ENCODE data around the gene ENTPD8. TPM values are rescaled to one million over a fixed set of nuclear protein-coding genes. Genes with fewer than 3 reads are reported as not detected.
A peak's percentile ranks its signal among the peaks of the same experiment; 100 is the strongest.
"Not testable (repeated sequence)": the region's sequence is repeated elsewhere in the genome, so short reads cannot be mapped to it uniquely, and the experiment has no call there.

Gene ENTPD8
- total RNA-seq, 2 experiments from 2014 or later, result not detected

DNA sequence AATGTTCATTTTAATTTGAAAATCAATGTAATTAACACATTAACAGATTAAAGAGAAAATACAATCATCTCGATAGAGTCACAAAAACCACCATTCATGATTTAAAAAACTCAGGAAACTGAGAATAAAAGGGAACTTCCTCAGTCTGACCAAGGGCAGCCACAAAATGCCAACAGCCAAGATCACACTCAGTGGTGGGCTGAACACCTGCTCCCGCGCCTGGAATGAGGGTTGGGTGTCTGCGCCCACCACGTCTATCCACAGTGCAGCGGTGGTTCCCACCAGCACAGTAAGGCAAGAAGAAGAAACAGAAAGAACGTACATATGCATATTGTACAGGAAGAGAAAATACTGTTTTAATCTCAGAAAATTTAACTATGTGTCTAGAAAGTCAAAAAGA lies 29.6 kb upstream of the ENTPD8 start:
- TF ChIP-seq, protein P1, sequence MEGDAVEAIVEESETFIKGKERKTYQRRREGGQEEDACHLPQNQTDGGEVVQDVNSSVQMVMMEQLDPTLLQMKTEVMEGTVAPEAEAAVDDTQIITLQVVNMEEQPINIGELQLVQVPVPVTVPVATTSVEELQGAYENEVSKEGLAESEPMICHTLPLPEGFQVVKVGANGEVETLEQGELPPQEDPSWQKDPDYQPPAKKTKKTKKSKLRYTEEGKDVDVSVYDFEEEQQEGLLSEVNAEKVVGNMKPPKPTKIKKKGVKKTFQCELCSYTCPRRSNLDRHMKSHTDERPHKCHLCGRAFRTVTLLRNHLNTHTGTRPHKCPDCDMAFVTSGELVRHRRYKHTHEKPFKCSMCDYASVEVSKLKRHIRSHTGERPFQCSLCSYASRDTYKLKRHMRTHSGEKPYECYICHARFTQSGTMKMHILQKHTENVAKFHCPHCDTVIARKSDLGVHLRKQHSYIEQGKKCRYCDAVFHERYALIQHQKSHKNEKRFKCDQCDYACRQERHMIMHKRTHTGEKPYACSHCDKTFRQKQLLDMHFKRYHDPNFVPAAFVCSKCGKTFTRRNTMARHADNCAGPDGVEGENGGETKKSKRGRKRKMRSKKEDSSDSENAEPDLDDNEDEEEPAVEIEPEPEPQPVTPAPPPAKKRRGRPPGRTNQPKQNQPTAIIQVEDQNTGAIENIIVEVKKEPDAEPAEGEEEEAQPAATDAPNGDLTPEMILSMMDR (IDR thresholded peaks at IDR 0.05), result no peak
- CTCF ChIA-PET, result no interaction called here
- no peak overlapping the region for H3K4me3 Mint-ChIP-seq
- POLR2A ChIA-PET, result no interaction called here
- no peaks in the 10 kb centered on the region for H3K36me3 ChIP-seq (ENCODE audit: insufficient read depth, low read length)
- peaks cover 3 to 25% of the 10 kb centered on the region in 2 experiments for H3K9me3 ChIP-seq (ENCODE audit: control insufficient read depth in 1 of 2, insufficient read depth in 1 of 2, low read length in 2 of 2)
- H3K4me1 Mint-ChIP-seq (ENCODE audit: low read depth), result peaks cover 11% of the 10 kb centered on the region
- DNase-seq, result peak in 1 of 14 experiments; percentile 15
- no peaks in the 10 kb centered on the region for H3K4me1 ChIP-seq (ENCODE audit: insufficient read depth, low read length)
- no peak overlapping the region for H3K27ac Mint-ChIP-seq
- peaks cover 3% of the 10 kb centered on the region for H3K9me3 Mint-ChIP-seq
- intact Hi-C loops (cut with DNase I, micrococcal nuclease), result no loop called here
- no peak overlapping the region for H3K4me3 ChIP-seq (ENCODE audit: low read length)
- ATAC-seq (ENCODE audit: poor library complexity), result no peak
- H3K36me3 Mint-ChIP-seq (ENCODE audit: low read depth), result peaks cover 8% of the 10 kb centered on the region
- no peaks in the 10 kb centered on the region for H3K27me3 ChIP-seq (ENCODE audit: control insufficient read depth in 1 of 2, insufficient read depth in 2 of 2, low read length in 2 of 2)
- no peak overlapping the region for H3K27ac ChIP-seq (ENCODE audit: low read depth in 1 of 2, low read length in 2 of 2)
- no peaks in the 10 kb centered on the region for H3K27me3 Mint-ChIP-seq

DNA sequence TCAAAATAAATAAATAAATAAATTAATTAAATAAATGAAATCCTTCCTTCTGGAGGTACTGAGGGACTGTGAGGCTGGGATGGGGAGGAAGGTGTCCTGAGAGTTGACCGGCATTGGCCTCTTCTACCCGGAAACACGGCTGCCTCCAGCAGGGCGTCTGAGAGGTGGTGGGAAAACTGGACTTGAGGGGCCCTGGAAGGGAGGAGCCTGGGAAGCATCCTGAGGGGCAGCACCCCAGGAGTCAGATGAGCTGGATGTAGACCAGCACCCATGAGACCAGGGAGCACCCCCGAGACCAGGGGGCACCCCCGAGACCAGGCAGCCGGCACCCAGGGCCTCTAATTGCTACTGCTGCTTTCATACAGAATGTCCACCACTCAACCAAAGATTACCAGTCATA lies 26.7 kb upstream of the ENTPD8 start:
- Histone ChIP-seq H3K4me1 (ENCODE audit: insufficient read depth, low read length) (peaks cover 6% of the 10 kb centered on the region), H3K27ac (ENCODE audit: low read depth in 1 of 2, low read length in 2 of 2) (no peak overlapping the region), H3K4me3 (ENCODE audit: low read length) (no peak overlapping the region), H3K9me3 (ENCODE audit: control insufficient read depth in 1 of 2, insufficient read depth in 1 of 2, low read length in 2 of 2) (peaks cover 0 to 4% of the 10 kb centered on the region in 2 experiments), H3K36me3 (ENCODE audit: insufficient read depth, low read length) (no peaks in the 10 kb centered on the region), H3K27me3 (ENCODE audit: control insufficient read depth in 1 of 2, insufficient read depth in 2 of 2, low read length in 2 of 2) (no peaks in the 10 kb centered on the region)
- ChIA-PET CTCF (no interaction called here), POLR2A (no interaction called here)
- Mint-ChIP-seq H3K4me1 (ENCODE audit: low read depth) (peaks cover 14% of the 10 kb centered on the region), H3K27me3 (no peaks in the 10 kb centered on the region), H3K4me3 (no peak overlapping the region), H3K36me3 (ENCODE audit: low read depth) (no peaks in the 10 kb centered on the region), H3K27ac (no peak overlapping the region), H3K9me3 (no peaks in the 10 kb centered on the region)
- ATAC-seq (ENCODE audit: poor library complexity) (no peak), DNase-seq (peak in 1 of 14 experiments; percentile 8)
- TF ChIP-seq, protein P1 (IDR thresholded peaks at IDR 0.05), result no peak
- intact Hi-C loops (cut with DNase I, micrococcal nuclease), result loop anchor here in 1 of 2 experiments (5.0 kb wide), 1 partner anchor 54 kb away; no protein-coding TSS in a partner anchor

DNA sequence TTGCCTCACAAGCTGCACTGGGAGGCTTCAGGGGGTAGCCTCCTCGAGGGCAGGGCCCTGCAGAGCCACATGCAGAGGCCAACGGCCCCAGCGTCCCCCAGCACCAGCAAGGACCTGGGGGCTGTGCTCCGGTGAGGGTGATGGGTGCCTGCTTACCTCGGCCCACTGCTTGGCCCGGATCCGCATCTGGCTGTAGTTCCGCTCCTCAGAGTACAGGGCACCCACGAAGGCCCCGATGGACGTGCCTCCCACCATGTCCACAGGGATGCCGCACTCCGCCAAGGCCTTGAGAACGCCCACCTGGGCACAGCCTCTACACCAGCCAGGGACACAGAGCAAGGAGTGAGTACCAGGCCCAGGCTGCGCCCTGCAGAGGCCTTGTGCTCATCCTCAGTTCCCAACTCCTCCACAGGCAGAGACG lies 26.0 kb upstream of the ENTPD8 start:
- Mint-ChIP-seq H3K4me3 (no peak overlapping the region), H3K9me3 (no peaks in the 10 kb centered on the region), H3K36me3 (ENCODE audit: low read depth) (no peaks in the 10 kb centered on the region), H3K4me1 (ENCODE audit: low read depth) (peaks cover 17% of the 10 kb centered on the region), H3K27ac (no peak overlapping the region), H3K27me3 (no peaks in the 10 kb centered on the region)
- TF ChIP-seq, protein P1 (IDR thresholded peaks at IDR 0.05), result no peak
- Histone ChIP-seq H3K27me3 (ENCODE audit: control insufficient read depth in 1 of 2, insufficient read depth in 2 of 2, low read length in 2 of 2) (no peaks in the 10 kb centered on the region), H3K36me3 (ENCODE audit: insufficient read depth, low read length) (no peaks in the 10 kb centered on the region), H3K4me3 (ENCODE audit: low read length) (no peak overlapping the region), H3K27ac (ENCODE audit: low read depth in 1 of 2, low read length in 2 of 2) (no peak overlapping the region), H3K4me1 (ENCODE audit: insufficient read depth, low read length) (peaks cover 13% of the 10 kb centered on the region), H3K9me3 (ENCODE audit: control insufficient read depth in 1 of 2, insufficient read depth in 1 of 2, low read length in 2 of 2) (no peaks in the 10 kb centered on the region)
- no peak for DNase-seq
- intact Hi-C loops (cut with DNase I, micrococcal nuclease), result loop anchor here in 1 of 2 experiments (5.0 kb wide), 1 partner anchor 55 kb away; no protein-coding TSS in a partner anchor
- CTCF ChIA-PET, result no interaction called here
- POLR2A ChIA-PET, result no interaction called here
- ATAC-seq (ENCODE audit: poor library complexity), result no peak

DNA sequence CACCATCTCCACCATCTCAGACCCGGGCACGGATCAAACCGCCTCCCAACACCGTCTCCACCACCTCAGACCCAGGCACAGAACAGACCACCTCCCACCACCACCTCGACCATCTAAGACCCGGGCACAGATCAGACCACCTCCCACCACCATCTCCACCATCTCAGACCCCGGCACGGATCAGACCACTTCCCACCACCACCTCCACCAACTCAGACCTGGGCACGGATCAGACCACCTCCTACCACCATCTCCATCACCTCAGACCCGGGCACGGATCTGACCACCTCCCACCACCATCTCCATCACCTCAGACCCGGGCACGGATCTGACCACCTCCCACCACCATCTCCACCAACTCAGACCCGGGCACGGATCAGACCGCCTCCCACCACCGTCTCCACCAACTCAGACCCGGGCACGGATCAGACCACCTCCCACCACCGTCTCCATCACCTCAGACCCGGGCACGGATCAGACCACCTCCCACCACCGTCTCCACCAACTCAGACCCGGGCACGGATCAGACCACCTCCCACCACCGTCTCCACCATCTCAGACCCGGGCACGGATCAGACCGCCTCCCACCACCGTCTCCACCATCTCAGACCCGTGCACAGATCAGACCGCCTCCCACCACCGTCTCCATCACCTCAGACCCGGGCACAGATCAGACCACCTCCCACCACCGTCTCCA lies 25.4 kb upstream of the ENTPD8 start:
- H3K9me3 Mint-ChIP-seq; H3K27me3 Mint-ChIP-seq; POLR2A ChIA-PET; H3K36me3 Mint-ChIP-seq (ENCODE audit: low read depth); H3K27ac ChIP-seq (ENCODE audit: low read depth in 1 of 2, low read length in 2 of 2); DNase-seq; H3K4me3 ChIP-seq (ENCODE audit: low read length); H3K27ac Mint-ChIP-seq; CTCF ChIA-PET; H3K9me3 ChIP-seq (ENCODE audit: control insufficient read depth in 1 of 2, insufficient read depth in 1 of 2, low read length in 2 of 2); H3K36me3 ChIP-seq (ENCODE audit: insufficient read depth, low read length); H3K4me3 Mint-ChIP-seq; ATAC-seq (ENCODE audit: poor library complexity); H3K27me3 ChIP-seq (ENCODE audit: control insufficient read depth in 1 of 2, insufficient read depth in 2 of 2, low read length in 2 of 2): not testable (repeated sequence)
- H3K4me1 Mint-ChIP-seq (ENCODE audit: low read depth), result peaks cover 23% of the 10 kb centered on the region
- peaks cover 19% of the 10 kb centered on the region for H3K4me1 ChIP-seq (ENCODE audit: insufficient read depth, low read length)
- intact Hi-C loops (cut with DNase I, micrococcal nuclease), result loop anchor here in 1 of 2 experiments (5.0 kb wide), 1 partner anchor 56 kb away; no protein-coding TSS in a partner anchor

Measured in CD4-positive, alpha-beta T cell (primary cell).